NCI-H1694 (cell line): Measurements from ENCODE around the gene PIGK.
"Not testable (repeated sequence)": the region's sequence is repeated elsewhere in the genome, so short reads cannot be mapped to it uniquely, and the experiment has no call there.

ENCODE experiments used
- DNase-seq: peaks from one replicate; lab custom pipeline; 2025; lab: John Stamatoyannopoulos, UW

PIGK gene

DNA sequence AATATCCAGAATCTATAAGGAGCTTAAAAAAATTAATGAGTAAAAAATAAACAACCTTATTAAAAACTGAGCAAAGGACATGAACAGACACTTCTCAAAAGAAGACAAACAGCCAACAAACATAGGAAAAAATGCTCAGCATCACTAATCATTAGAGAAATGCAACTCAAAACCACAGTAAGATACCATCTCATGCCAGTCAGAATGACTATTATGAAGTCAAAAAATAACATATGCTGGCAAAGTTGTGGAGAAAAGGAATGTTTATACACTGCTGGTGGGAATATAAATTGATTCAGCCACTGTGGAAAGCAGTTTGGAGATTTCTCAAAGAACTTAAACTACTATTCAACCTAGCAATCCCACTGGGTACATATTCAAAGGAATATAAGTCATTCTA is 25.3 kb downstream of the PIGK start:
- DNase-seq = no peak

DNA sequence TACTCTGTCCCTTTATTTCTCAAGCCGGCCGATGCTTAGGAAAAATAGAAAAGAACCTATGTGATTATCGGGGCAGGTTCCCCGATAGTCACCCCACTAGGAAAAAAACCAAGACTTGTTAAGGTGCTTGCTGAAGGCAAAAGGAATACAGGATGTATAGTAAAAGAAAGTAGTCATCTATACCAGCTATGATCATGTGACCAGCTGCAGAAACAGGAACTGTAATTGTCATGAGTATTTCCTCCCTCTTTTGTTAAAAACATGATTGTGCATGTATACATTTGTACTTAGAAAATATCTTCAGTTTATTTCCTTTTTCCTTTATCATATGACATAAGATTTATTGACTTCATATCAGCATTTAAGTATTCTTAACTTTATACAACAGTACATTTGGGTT is 30.5 kb downstream of the PIGK start:
- DNase-seq = no peak

DNA sequence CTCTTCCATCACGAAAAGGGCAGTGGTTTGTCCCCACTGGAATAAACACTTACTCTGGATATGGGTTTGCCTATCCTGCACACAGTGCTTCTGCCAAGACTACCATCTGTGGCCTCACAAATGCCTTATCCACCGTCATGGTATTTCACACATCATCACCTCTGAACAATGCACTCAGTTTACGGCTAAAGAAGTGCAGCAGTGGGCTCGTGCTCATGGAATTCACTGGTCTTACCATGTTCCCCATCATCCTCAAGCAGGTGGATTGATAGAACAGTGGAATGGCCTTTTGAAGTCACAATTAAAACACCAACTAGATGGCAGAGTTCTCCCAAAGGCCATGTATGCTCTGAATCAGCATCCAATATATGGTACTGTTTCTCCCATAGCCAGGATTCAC is 32.3 kb downstream of the PIGK start:
- DNase-seq = not testable (repeated sequence)

- no peak for DNase-seq
Observed at GRCh38 chr1:77182083-77182482, 37.1 kb downstream of the PIGK start.

DNA sequence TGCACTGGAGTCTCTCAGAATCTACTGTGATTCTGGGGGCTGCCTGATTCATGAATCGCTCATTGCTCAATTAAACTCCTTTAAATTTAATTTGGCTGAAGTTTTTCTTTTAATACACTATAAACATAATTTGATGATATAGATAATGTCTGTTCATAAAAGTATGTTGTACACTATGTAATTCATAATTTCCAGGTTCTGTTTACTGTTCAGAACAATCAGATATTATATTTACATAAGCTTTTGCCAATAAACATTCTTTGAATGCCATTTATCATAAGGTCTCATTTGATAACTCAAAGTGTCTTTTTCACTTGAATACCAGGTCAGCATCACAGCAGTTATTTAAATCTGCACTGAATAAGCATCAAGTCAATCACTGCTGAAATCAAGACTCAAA is 39.6 kb downstream of the PIGK start:
- DNase-seq = no peak

GRCh38 chr1:77175230-77175844 is 43.9 kb downstream of the PIGK start:
- no peak for DNase-seq

- DNase-seq = no peak
Observed at GRCh38 chr1:77170687-77171086, 48.5 kb downstream of the PIGK start.

DNA sequence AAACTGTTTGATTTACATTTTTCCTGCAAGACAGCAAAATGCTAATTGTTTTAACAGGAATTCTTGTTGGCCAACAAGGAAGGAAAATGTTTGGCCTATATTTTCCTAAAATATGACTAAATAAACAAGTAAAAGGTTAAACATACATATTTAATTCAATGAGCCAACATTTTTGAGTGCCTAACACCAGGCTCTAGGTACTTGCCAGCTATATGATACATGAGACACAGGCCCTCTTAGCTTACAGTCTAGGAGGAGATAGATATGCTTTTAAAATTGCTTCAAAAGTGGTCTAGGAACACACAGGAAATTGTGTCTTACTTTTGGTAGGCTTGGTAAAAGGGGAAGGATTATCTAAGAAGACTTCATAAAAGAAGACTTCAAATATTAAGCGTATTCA is 50.9 kb downstream of the PIGK start:
- no peak for DNase-seq

GRCh38 chr1:77164434-77164944 is 54.7 kb downstream of the PIGK start:
- DNase-seq = no peak

- DNase-seq = not testable (repeated sequence)
Observed at GRCh38 chr1:77159706-77160105, 59.5 kb downstream of the PIGK start.

- no peak for DNase-seq
Observed at GRCh38 chr1:77156214-77156613, 63.0 kb downstream of the PIGK start.

GRCh38 chr1:77146270-77146669 is 73.0 kb downstream of the PIGK start:
- no peak for DNase-seq

DNA sequence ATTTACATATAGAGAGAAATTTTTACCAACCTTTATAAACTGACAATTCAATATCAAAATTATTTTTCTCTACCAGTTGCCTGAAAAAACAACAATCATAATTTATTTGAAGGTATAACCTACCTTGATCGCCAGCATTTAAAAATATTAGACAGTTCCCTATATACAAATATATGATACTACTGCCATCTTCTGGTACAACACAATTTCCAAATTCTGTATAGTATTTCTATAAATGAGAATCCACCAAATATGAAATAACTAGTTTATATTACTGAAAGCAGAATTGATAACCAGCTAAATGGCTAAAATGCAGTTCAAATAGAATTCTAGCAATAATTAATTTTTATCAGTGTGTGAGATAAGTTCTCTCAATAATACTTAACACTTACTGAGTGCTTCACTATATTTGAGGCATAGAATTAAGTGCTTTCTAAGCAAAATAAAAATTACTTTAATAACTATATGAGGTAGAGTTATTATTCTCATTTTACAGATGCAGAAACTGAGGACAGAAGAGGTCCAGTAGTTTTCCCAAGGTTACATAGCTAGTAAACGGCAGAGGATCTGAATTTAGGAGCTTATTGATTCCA is 75.6 kb downstream of the PIGK start:
- DNase-seq = peak; percentile 28

GRCh38 chr1:77139389-77139788 is 79.8 kb downstream of the PIGK start:
- DNase-seq = peak; percentile 41

DNA sequence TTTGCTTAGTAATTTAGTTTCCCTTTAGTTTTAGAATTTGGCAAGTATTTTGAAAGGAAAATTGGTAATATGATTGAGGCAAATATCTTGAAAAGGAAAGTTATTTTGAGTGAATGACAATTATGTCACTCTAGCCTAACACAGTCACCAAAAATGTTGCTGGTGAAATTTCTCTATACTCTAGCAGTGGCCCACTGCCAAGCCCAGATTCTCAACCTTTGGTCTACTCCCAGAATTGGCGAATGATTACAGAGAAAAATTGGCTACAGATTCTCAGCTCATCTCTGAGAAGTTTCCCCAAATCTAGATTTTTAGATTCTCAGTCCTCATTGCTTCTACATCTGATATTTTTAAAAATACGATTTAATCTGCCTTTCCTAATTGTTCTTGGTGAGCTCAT is 84.9 kb downstream of the PIGK start:
- no peak for DNase-seq

DNA sequence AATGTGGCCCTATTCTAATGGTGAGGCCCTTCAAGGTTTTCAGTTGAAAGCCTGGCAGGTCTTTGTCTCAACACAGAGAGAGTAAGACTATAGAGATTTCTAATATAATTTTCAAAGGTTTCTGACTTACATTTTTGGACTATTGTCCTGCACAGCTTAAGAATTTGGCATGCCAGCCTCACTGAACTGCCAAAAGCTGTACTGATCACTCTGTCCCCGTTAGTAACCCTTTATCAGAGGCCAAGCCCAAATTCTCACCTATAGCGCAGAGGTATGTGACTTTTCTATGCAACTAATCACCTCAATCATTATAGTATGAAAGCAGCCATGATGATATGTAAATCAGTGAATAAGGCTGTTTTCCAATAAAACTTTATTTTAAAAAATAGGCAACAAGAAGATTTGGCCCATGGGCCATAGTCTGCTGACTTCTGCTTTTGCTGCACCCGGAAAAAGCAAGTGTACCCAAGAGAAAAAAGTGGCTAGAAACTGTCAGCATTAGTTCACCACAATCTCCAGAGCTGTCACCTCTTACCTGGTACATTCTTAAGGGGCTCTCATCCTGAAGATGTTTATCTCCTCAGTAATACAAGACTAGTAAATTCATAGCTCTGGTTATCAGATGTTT is 85.4 kb downstream of the PIGK start:
- no peak for DNase-seq

DNA sequence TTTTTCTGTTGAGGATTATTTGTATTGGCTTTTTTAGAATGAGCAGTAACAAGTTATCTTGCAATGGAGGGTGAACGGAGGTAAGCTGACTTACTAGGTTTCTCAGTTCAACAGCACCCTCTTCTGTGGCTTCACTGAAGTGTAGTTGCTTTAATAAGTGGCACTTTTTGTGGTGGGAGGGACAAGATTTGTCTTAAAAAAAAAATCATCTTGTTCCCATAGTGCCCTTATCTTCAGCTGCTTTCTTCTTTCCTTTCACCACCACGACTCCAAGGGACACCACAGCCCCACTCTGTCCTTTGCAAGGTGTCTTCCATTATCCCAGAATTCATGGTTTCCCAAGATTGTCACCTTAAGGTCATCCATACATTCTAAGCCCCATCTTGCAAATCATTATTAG is 92.9 kb downstream of the PIGK start:
- DNase-seq = peak; percentile 75

DNA sequence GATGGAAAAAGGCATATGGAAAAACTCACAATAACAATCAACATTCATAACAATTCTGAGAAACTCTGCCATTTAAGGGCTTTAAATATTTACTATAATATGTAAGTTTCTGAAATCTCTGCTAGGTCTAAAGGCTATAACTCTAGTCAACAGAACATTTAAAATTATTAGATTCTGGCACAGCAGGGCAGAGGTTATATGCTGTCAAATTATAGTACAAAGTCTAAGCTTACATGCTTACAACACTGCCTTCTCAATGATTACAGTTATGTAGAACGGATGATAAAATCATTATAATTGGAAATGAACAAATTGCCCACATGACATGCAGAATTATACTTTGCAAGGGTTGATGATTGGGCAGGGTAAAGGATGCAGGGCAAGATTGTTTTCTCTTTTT is 97.7 kb downstream of the PIGK start:
- no peak for DNase-seq

GRCh38 chr1:77120950-77121349 is 98.3 kb downstream of the PIGK start:
- DNase-seq = no peak

DNA sequence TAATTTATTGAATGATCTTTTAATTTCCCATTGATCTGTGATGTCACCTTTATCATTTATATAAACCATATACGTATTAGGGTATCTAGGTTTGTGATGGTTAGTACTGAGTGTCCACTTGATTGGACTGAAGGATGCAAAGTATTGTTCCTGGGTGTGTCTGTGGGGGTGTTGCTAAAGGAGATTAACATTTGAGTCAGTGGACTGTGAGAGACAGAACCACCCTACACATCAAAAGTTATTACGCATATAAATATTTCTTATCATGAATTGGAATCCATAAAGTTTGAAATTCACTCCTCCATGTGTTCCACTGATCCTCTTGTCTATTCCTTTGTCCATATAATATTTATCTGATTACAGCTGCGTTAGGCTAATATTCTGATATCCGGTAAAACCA is 100.5 kb downstream of the PIGK start:
- no peak for DNase-seq

DNA sequence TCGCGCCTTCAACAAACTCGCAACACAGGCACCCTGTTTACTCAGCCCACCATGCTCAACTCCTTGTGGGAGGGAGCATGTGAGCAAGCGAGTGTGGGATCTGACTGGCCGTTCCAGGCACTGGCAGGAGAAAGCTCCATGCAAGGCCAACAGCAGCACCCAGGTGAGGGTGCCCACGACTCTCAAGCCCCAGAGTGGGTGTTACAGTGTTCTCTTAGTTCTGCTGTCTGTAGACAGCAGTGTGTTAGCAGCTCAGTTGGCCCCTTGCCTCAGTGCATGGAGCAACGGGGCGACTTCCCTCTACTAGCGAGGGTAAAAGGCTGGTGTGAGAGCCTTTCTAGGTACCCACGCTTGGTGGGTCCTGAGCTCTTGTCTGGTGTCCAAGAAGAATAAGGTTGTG is 114.6 kb downstream of the PIGK start:
- DNase-seq = no peak

- no peak for DNase-seq
Observed at GRCh38 chr1:77103486-77103885, 115.7 kb downstream of the PIGK start.

- no peak for DNase-seq
Observed at GRCh38 chr1:77100875-77101274, 118.4 kb downstream of the PIGK start.
